ENCODE data around the gene ARPC5.

DNA sequence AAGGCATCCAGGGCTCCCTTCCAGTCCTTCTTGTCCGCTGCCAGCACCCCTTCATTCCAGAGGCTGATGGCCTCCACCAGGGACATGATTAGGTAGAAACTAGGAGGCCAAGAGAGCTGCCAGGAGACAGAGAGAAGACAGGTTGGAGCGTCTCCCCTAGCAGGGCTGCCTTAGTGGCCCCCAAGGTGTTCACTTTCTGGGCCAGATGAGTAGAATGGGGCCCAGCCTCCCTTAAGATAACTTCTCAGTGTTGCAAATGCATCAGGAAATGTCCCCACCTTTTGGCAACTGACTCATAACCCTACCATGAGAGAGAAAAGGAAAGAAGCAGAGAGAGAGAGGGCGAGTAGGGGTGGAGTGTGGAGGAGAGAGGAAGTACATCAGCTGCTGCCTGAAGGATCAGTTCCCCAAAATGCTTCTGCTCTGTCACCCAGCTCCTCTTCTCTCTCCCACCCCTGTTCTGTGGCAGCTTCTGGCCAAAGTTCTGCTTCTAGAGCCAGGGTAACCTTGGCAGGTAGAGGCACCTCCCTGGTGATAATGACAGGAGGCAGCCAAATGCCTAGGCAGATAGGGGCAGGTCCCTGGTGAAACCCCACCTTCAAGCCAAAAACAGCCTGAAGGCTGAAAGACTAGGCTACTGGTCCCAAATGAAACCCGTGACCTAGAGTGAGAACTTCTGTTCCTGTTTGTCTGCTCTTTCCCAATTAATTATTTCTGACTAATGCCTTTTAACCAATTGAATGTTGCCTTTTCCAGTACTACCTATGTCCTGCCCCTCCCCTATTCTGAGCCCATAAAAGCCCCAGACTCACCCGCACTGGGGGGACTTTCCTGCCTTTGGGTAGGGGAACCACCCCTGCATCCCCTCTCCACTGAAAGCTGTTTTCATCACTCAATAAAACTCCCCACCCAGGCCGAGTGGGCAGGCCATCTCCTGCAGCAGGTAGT lies 45.1 kb downstream of the ARPC5 start, which contains the start of gene NCF2:
- peak; percentile 87 for TF ChIP-seq POLR2AphosphoS5 (IDR thresholded peaks at IDR 0.05; ENCODE audit: low read length)
- TF ChIP-seq, protein P1, sequence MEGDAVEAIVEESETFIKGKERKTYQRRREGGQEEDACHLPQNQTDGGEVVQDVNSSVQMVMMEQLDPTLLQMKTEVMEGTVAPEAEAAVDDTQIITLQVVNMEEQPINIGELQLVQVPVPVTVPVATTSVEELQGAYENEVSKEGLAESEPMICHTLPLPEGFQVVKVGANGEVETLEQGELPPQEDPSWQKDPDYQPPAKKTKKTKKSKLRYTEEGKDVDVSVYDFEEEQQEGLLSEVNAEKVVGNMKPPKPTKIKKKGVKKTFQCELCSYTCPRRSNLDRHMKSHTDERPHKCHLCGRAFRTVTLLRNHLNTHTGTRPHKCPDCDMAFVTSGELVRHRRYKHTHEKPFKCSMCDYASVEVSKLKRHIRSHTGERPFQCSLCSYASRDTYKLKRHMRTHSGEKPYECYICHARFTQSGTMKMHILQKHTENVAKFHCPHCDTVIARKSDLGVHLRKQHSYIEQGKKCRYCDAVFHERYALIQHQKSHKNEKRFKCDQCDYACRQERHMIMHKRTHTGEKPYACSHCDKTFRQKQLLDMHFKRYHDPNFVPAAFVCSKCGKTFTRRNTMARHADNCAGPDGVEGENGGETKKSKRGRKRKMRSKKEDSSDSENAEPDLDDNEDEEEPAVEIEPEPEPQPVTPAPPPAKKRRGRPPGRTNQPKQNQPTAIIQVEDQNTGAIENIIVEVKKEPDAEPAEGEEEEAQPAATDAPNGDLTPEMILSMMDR (IDR thresholded peaks at IDR 0.05 in 2 of 3, conservative IDR thresholded peaks at IDR 0.05 in 1 of 3; ENCODE audit: control insufficient read depth in 2 of 3, extremely low read depth in 1 of 3, insufficient read depth in 1 of 3, low read depth in 3 of 3, low read length in 3 of 3) = no peak
- TF ChIP-seq, protein P2, sequence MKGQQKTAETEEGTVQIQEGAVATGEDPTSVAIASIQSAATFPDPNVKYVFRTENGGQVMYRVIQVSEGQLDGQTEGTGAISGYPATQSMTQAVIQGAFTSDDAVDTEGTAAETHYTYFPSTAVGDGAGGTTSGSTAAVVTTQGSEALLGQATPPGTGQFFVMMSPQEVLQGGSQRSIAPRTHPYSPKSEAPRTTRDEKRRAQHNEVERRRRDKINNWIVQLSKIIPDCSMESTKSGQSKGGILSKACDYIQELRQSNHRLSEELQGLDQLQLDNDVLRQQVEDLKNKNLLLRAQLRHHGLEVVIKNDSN (IDR thresholded peaks at IDR 0.05; ENCODE audit: borderline replicate concordance, extremely low read length, insufficient read depth, low read depth, low read length) = no peak
- peak; percentile 68 for TF ChIP-seq NR2F1 (conservative IDR thresholded peaks at IDR 0.05)

Measured in GM12878 (cell line).